A549 (cell line): ENCODE data around the gene RIC3. TPM values are rescaled to one million over a fixed set of nuclear protein-coding genes. Genes with fewer than 3 reads are reported as not detected.

ENCODE experiments used
- ATAC-seq, 2 experiments: fragments of 200-7000 bp in 1 of 2; fragments of >200 bp in 1 of 2; cut with Nextera tagmentation in 1 of 2; cut with Tn5 transposase in 1 of 2; 3 replicates each; pipeline versions ENCODE4 v1.8.0 to v1.9.1; 2018 to 2020; ENCODE audit warnings: mild to moderate bottlenecking in 1 of 2, moderate library complexity in 1 of 2
- CTCF ChIA-PET: fragments of 300-600 bp; sonication (Branson Sonifier 250); formaldehyde crosslinking; extraction: SDS; loops from one replicate; lab custom pipeline; 2021; ENCODE audit warnings: antibody characterized with exemption, inconsistent platforms; lab: Yijun Ruan, JAX
- POLR2A ChIA-PET: fragments of 350-600 bp; formaldehyde crosslinking; extraction: SDS; loops from one replicate; lab custom pipeline; 2021; ENCODE audit warnings: antibody characterized with exemption, inconsistent platforms; lab: Yijun Ruan, JAX
- DNase-seq, 2 experiments: peaks; one replicate each; pipeline versions ENCODE4 v3.0.0 to v3.0.0-alpha.2; 2011 to 2016; ENCODE audit warnings: low read depth in 1 of 2, low spot score in 1 of 2
- FAIRE-seq: peaks from 2 replicates; lab custom pipeline; 2011; peaks lifted over from hg19 to GRCh38; lab: Jason Lieb, UNC
- H3K27ac ChIP-seq, 2 experiments: fragments of >200 bp; sonication (Bioruptor Twin); formaldehyde crosslinking; 3 replicates each; pipeline ENCODE4 v1.5.1; 2016 to 2017
- H3K4me1 ChIP-seq: fragments of >200 bp; sonication (Bioruptor Twin); formaldehyde crosslinking; 3 replicates; pipeline ENCODE4 v1.6.1; 2016
- H3K4me2 ChIP-seq: fragments of >200 bp; sonication (Bioruptor Twin); formaldehyde crosslinking; 3 replicates; pipeline ENCODE4 v1.6.1; 2016
- H3K4me3 ChIP-seq: fragments of >200 bp; sonication (Bioruptor Twin); formaldehyde crosslinking; 3 replicates; pipeline ENCODE4 v1.5.1; 2016
- H3K9me3 ChIP-seq: fragments of >200 bp; sonication (Bioruptor Twin); formaldehyde crosslinking; 3 replicates; pipeline ENCODE4 v1.6.1; 2016
- BHLHE40 ChIP-seq: IDR thresholded peaks from 2 replicates; pipeline ENCODE4 v1.6.1; 2012; ENCODE audit warnings: low read depth, low read length, inconsistent platforms
- CBX2 ChIP-seq: fragments of 200-600 bp; sonication (generic); IDR thresholded peaks from 2 replicates; pipeline ENCODE4 v1.6.1; 2016; ENCODE audit warnings: low read depth, mild to moderate bottlenecking, borderline replicate concordance
- CBX8 ChIP-seq: fragments of 200-600 bp; sonication (generic); IDR thresholded peaks from 2 replicates; pipeline ENCODE4 v1.6.1; 2016
- CHD2 ChIP-seq: fragments of 150-350 bp; IDR thresholded peaks from 2 replicates; pipeline ENCODE4 v1.6.1; 2014; ENCODE audit warnings: low read length; ENCODE audit not compliant: partially characterized antibody
- CTCF ChIP-seq: fragments of >200 bp; sonication (Bioruptor Twin); formaldehyde crosslinking; IDR thresholded peaks from 3 replicates; pipeline ENCODE4 v1.5.1; 2016
- EHMT2 ChIP-seq: fragments of 200-600 bp; sonication (generic); IDR thresholded peaks from 2 replicates; pipeline ENCODE4 v1.6.1; 2016; ENCODE audit warnings: antibody characterized with exemption, low read depth, mild to moderate bottlenecking, moderate library complexity
- EP300 ChIP-seq, 2 experiments: fragments of >200 bp; sonication (Bioruptor Twin); formaldehyde crosslinking; IDR thresholded peaks; 2 replicates in 1 of 2; 3 replicates in 1 of 2; pipeline ENCODE4 v1.6.1; 2016 to 2017
- FOSB ChIP-seq: fragments of 250-450 bp; sonication (Bioruptor Pico); IDR thresholded peaks from 2 replicates; pipeline ENCODE4 v1.5.0; 2020; ENCODE audit warnings: mild to moderate bottlenecking, moderate library complexity
- FOSL2 ChIP-seq, 2 experiments: fragments of 450-650 bp in 1 of 2; fragments of >200 bp in 1 of 2; sonication (Bioruptor Twin) in 1 of 2; formaldehyde crosslinking; IDR thresholded peaks; 2 replicates each; pipeline versions ENCODE4 v1.5.0 to v1.6.1; 2016 to 2020; ENCODE audit warnings: mild to moderate bottlenecking in 1 of 2, moderate library complexity in 1 of 2
- FOXS1 ChIP-seq: fragments of 250-450 bp; sonication (Bioruptor Pico); IDR thresholded peaks from 2 replicates; pipeline ENCODE4 v1.5.0; 2020; ENCODE audit warnings: mild to moderate bottlenecking, moderate library complexity
- HDAC2 ChIP-seq: fragments of 200-600 bp; sonication (generic); IDR thresholded peaks from 2 replicates; pipeline ENCODE4 v1.6.1; 2016
- HES2 ChIP-seq: fragments of >200 bp; sonication (Bioruptor Twin); formaldehyde crosslinking; IDR thresholded peaks from 2 replicates; pipeline ENCODE4 v1.6.1; 2016
- HOXB5 ChIP-seq: fragments of 250-450 bp; sonication (Bioruptor Pico); IDR thresholded peaks from 2 replicates; pipeline ENCODE4 v1.5.0; 2020; ENCODE audit warnings: mild to moderate bottlenecking, moderate library complexity
- JUN ChIP-seq, 2 experiments: fragments of >200 bp; sonication (Bioruptor Twin); formaldehyde crosslinking; IDR thresholded peaks; 2 replicates in 1 of 2; 3 replicates in 1 of 2; pipeline ENCODE4 v1.6.1; 2016 to 2017
- JUNB ChIP-seq: fragments of >200 bp; sonication (Bioruptor Twin); formaldehyde crosslinking; IDR thresholded peaks from 2 replicates; pipeline ENCODE4 v1.6.1; 2016
- MAFK ChIP-seq: fragments of 450-650 bp; IDR thresholded peaks from 2 replicates; pipeline ENCODE4 v1.6.1; 2014; ENCODE audit not compliant: partially characterized antibody
- MYC ChIP-seq: IDR thresholded peaks from 2 replicates; pipeline ENCODE4 v1.6.1; 2012; ENCODE audit warnings: mild to moderate bottlenecking, inconsistent platforms, low read length, improper control_type of control experiment, borderline replicate concordance
- NR3C1 ChIP-seq: fragments of >200 bp; sonication (Bioruptor Twin); formaldehyde crosslinking; IDR thresholded peaks from 3 replicates; pipeline ENCODE4 v1.6.1; 2017
- PHF8 ChIP-seq: fragments of 200-600 bp; sonication (generic); IDR thresholded peaks from 2 replicates; pipeline ENCODE4 v1.6.1; 2016; ENCODE audit warnings: low read depth, mild to moderate bottlenecking, antibody characterized with exemption, moderate library complexity, borderline replicate concordance
- POLR2A ChIP-seq: IDR thresholded peaks from 2 replicates; pipeline ENCODE4 v1.6.1; 2012; ENCODE audit warnings: mild to moderate bottlenecking, low read length
- POLR2AphosphoS2 ChIP-seq: conservative IDR thresholded peaks from 2 replicates; pipeline ENCODE4 v1.6.1; 2012; ENCODE audit warnings: low read length, improper control_type of control experiment, inconsistent platforms
- RAD21 ChIP-seq, 2 experiments: fragments of >200 bp in 1 of 2; sonication (Bioruptor Twin) in 1 of 2; formaldehyde crosslinking in 1 of 2; IDR thresholded peaks in 1 of 2; conservative IDR thresholded peaks in 1 of 2; 2 replicates in 1 of 2; 3 replicates in 1 of 2; pipeline ENCODE4 v1.6.1; 2012 to 2018; ENCODE audit warnings: inconsistent platforms in 1 of 2
- RARB ChIP-seq: fragments of 250-450 bp; sonication (Bioruptor Pico); IDR thresholded peaks from 2 replicates; pipeline ENCODE4 v1.8.0; 2021; ENCODE audit warnings: mild to moderate bottlenecking, moderate library complexity
- REST ChIP-seq: fragments of 200-600 bp; sonication (generic); IDR thresholded peaks from 2 replicates; pipeline ENCODE4 v1.6.1; 2016; ENCODE audit warnings: antibody characterized with exemption, mild to moderate bottlenecking, moderate library complexity
- SMC3 ChIP-seq: fragments of >200 bp; sonication (Bioruptor Twin); formaldehyde crosslinking; IDR thresholded peaks from 3 replicates; pipeline ENCODE4 v1.6.1; 2018; ENCODE audit warnings: inconsistent platforms
- SREBF2 ChIP-seq: fragments of 450-650 bp; IDR thresholded peaks from 2 replicates; pipeline ENCODE4 v1.6.1; 2014; ENCODE audit warnings: mild to moderate bottlenecking, moderate library complexity
- TFCP2L1 ChIP-seq: fragments of 250-450 bp; sonication (Bioruptor Pico); IDR thresholded peaks from 2 replicates; pipeline ENCODE4 v1.5.0; 2021; ENCODE audit warnings: mild to moderate bottlenecking
- ZC3H11A ChIP-seq: fragments of 450-650 bp; IDR thresholded peaks from 2 replicates; pipeline ENCODE4 v1.6.1; 2014; ENCODE audit warnings: antibody characterized with exemption, mild to moderate bottlenecking
- ZFP36 ChIP-seq: fragments of 450-650 bp; IDR thresholded peaks from 2 replicates; pipeline ENCODE4 v1.6.1; 2014; ENCODE audit warnings: borderline replicate concordance; ENCODE audit not compliant: partially characterized antibody
- ZNF302 ChIP-seq: fragments of 250-450 bp; sonication (Bioruptor Pico); IDR thresholded peaks from 2 replicates; pipeline ENCODE4 v1.9.0; 2021; ENCODE audit warnings: inconsistent platforms, mild to moderate bottlenecking, moderate library complexity
- WGBS: methylation state at CpG from one replicate; pipeline ENCODE4 v1.1.6; 2017; ENCODE audit errors: missing lambda C conversion rate; 5-methylcytosine and 5-hydroxymethylcytosine counted together
- polyA plus RNA-seq, 4 experiments: library from polyadenylated mRNA; depleted of rRNA in 3 of 4; stranded (reverse); fragments of >200 nt; fragmentation: RNase III in 1 of 4; extraction: RNeasy Plus Mini Kit Qiagen cat#74134 plus additional on column Dnase treatment in 1 of 4; gene quantifications; 2 replicates in 3 of 4; 3 replicates in 1 of 4; pipeline ENCODE4 v1.2.3, GENCODE V29; 2011 to 2017
- TF ChIP-seq, protein P1 (sequence below): fragments of 250-450 bp; sonication (Bioruptor Pico); IDR thresholded peaks from 2 replicates; pipeline ENCODE4 v1.5.0; 2020; ENCODE audit warnings: low read depth, mild to moderate bottlenecking, moderate library complexity

Gene RIC3
- polyA plus RNA-seq, 2 of the 4 experiments (the other 2 are of a cell fraction), result 1.7 to 3.2 TPM

GRCh38 chr11:8192896-8193209 is 24.0 kb upstream of the RIC3 start:
- Histone ChIP-seq H3K27ac (no peak overlapping the region), H3K4me1 (no peaks in the 10 kb centered on the region), H3K4me2 (no peak overlapping the region)
- FAIRE-seq, result no peak
- no peak for TF ChIP-seq FOXS1 (CRISPR knock-in tag)
- no peak for TF ChIP-seq CBX8
- TF ChIP-seq POLR2A, result no peak
- TF ChIP-seq SMC3, result no peak
- no peak for TF ChIP-seq ZC3H11A
- TF ChIP-seq SREBF2, result no peak
- no peak for TF ChIP-seq REST
- no peak for TF ChIP-seq MAFK
- TF ChIP-seq HDAC2, result no peak
- TF ChIP-seq, all 56 proteins: peak for 0
- DNase-seq, result no peak
- Histone ChIP-seq H3K4me3 (no peak overlapping the region), H3K9me3 (no peaks in the 10 kb centered on the region)
- peak; percentile 65 to 80 for ATAC-seq
- ChIA-PET CTCF (interaction anchor here (0.7 to 5.6 kb wide), 25 partner anchors 12 to 767 kb away, joined by 3 to 70 read pairs (median 4); partner anchors contain the start of gene LMO1), POLR2A (no interaction called here)
- WGBS, result 0% methylated on average over 1 of the region's 5 CpGs

- Histone ChIP-seq H3K27ac (no peak overlapping the region), H3K4me3 (no peak overlapping the region), H3K4me1 (no peaks in the 10 kb centered on the region), H3K4me2 (no peak overlapping the region), H3K9me3 (no peaks in the 10 kb centered on the region)
- 56% methylated on average over 17 of the region's 19 CpGs for WGBS
- FAIRE-seq, result peak; percentile 81
- DNase-seq, result peak; percentile 69 to 78
- POLR2A ChIA-PET, result no interaction called here
- CTCF ChIA-PET, result interaction anchor here (0.7 to 5.6 kb wide), 23 partner anchors 11 to 767 kb away, joined by 3 to 70 read pairs (median 4); partner anchors contain the start of gene LMO1
- no peak for TF ChIP-seq TFCP2L1
- TF ChIP-seq HES2, result no peak
- peak; percentile 79 for TF ChIP-seq CTCF
- no peak for TF ChIP-seq EHMT2
- TF ChIP-seq POLR2A, result no peak
- TF ChIP-seq PHF8, result no peak
- no peak for TF ChIP-seq EP300 (IDR thresholded peaks at IDR 0.05)
- TF ChIP-seq BHLHE40, result no peak
- no peak for TF ChIP-seq MAFK
- TF ChIP-seq ZNF302 (CRISPR knock-in tag), result no peak
- TF ChIP-seq SMC3, result peak; percentile 69
- TF ChIP-seq MYC, result no peak
- no peak for TF ChIP-seq CBX2
- peak; percentile 74 to 82 for TF ChIP-seq RAD21 (conservative IDR thresholded peaks at IDR 0.05 in 1 of 2, IDR thresholded peaks at IDR 0.05 in 1 of 2)
- TF ChIP-seq SREBF2, result no peak
- TF ChIP-seq NR3C1, result no peak
- no peak for TF ChIP-seq HOXB5 (CRISPR knock-in tag)
- no peak for TF ChIP-seq FOSL2 (IDR thresholded peaks at IDR 0.05)
- TF ChIP-seq FOSL2 (CRISPR knock-in tag; IDR thresholded peaks at IDR 0.05), result no peak
- TF ChIP-seq JUNB, result no peak
- no peak for TF ChIP-seq POLR2AphosphoS2
- no peak for TF ChIP-seq CHD2
- no peak for TF ChIP-seq JUN (IDR thresholded peaks at IDR 0.05)
- TF ChIP-seq HDAC2, result no peak
- TF ChIP-seq ZFP36, result no peak
- no peak for TF ChIP-seq RARB (CRISPR knock-in tag)
- TF ChIP-seq FOSB (CRISPR knock-in tag), result no peak
- TF ChIP-seq, protein P1, sequence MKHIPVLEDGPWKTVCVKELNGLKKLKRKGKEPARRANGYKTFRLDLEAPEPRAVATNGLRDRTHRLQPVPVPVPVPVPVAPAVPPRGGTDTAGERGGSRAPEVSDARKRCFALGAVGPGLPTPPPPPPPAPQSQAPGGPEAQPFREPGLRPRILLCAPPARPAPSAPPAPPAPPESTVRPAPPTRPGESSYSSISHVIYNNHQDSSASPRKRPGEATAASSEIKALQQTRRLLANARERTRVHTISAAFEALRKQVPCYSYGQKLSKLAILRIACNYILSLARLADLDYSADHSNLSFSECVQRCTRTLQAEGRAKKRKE, result no peak
- peak; percentile 90 to 98 for ATAC-seq
These were observed 23.4 kb upstream of the RIC3 start for GRCh38 chr11:8192016-8192895.
